Ureter (tissue), 1 donor: ENCODE data around the gene SLC25A31. TPM values are rescaled to one million over a fixed set of nuclear protein-coding genes. Genes with fewer than 3 reads are reported as not detected.

Source experiments
- DNase-seq: peaks from one replicate; pipeline ENCODE4 v3.0.0-alpha.2; 2020; ENCODE audit warnings: low spot score
- total RNA-seq: library from RNA; stranded (reverse); gene quantifications from one replicate; pipeline ENCODE4 v1.2.4, GENCODE V29; 2023
- donor health status: DM: yes; HTN: yes; CAD: no.

SLC25A31 gene
- total RNA-seq, 1 donor from 2014 or later, result not detected

DNA sequence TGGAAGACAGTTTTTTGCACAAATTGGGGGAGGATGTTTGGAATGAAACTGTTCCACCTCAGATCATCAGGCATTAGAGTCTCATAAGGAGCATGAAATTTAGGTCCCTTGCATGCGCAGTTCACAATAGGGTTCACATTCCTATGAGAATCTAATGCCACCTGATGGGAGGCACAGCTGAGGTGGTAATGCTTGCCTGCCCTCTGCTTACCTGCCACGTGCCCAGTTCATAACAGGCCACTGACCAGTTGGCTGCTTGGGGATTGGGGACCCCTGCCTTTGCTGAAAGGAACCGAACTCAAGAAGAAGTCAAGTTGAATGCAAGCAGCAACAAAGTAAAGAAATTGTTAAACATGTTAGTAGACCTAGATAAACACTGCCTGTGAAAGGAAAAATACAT is 47.3 kb downstream of the SLC25A31 start:
- no peak for DNase-seq

DNA sequence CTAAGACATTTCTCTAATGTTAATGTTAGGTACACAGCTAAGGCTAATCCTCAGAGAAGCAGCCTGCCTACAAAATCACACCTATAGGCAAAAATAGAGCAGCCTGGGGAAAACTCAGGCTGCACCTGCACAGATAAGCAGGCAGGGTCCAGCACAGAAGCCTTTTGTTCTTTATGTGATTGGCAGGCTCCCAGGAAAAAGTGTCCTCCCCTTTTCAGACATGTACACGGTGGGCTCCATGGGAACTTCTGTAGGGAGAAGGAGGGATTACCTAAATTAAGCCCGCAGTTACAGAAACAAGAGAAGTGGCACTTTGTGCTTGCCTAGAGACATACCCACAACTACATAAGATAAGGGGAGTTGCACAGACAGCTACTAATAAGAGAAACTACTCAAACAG is 47.9 kb downstream of the SLC25A31 start:
- DNase-seq, result no peak

DNA sequence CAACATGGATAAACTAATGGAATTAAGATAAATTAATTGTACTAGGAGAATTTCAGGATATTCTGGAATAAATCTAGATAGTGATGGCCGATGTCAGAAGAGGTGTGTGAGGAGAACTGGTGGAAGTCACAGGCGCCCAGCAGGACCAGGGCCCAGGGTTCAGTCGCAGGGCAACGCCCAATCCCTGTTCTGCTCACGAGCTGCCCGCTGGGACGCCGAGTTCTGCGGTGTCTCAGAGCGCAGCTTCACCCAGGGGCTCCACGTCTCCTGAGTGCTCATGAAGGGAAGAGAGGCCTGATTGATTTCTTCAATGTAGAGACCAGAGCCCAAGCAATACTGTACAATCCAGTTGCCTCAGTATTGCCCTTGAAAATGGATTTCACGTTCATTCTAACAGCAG is 50.4 kb downstream of the SLC25A31 start:
- DNase-seq, result no peak

DNA sequence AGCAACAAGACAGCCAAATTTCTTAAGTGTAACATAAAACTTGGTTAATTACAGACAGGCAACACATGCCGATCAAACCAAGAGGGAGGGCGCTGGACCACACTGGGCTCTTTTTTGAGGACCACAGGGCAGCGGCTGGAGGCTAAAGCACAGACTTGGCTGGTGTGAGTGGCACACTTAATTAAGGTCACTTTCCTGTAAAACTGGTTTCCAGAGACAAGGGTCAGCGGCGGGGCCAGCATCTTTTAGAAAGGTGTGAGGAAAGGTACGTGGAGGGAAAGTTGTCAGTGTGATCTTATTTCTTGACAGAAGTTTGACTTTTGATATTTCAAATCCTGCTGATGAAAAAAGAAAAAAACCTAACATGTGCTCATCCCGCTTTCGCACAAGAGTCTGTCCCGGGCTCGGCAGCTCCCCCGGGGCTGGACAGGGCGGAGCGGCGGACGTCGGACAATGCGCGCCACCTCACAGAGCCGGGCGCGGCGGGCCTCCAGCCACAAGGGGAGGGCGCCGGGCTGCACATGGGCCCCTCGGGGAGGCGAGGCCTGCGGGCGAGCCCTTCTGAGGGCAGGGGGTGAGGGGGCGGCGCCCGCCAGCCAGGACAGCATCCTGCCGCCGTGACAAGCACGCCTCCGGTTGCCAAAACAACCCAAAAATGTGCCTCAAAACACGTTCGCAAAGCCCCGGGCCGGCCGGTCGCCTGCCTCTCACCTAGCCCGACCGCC is 51.3 kb downstream of the SLC25A31 start:
- DNase-seq, result peak; percentile 44

DNA sequence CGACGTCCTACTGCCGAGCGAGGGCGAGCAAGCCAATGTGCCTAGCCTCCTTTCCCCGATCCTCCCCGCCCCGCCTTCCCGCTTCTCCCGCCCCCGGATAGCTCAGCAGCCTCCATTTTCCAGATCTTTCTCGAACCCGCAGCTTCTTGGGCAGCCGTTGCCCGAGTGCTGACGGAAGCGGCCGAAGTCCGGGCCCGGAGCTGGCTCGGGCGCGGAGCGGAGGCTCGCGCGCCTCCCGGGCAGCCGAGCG is 51.8 kb downstream of the SLC25A31 start:
- peak; percentile 84 for DNase-seq

DNA sequence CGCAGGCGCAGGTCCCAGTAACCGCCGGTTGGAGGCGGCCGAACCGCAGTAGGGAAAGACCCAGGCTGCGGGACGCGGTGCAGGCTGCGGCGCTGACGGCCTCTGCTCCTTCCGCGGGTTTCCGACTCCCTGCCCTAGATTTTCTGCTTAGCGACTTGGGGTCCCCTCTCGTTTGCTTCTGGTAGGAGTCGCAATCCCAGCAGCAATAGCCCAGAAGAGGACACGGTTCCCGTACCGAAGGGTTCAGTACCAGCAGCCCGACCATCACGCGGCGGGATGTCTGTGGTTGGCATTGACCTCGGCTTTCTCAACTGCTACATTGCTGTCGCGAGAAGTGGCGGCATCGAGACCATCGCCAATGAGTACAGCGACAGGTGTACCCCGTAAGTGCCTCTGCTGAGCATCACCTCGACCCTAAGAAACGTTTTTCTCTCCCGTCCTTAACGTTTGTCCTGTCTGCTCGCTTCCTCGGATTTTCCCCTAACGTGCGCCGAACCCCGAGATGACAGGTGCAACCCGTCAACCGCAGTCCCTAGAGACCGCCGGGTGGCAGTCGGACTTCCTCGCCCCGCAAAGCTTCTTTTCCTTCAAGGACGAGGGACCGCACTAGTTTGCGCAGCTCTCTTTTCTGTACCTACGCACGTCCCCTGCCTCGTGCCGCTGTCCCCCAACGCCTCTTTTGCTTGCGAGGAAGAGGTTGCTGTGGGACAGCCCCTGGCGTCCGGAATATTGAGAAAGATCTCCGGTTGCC is 52.2 kb downstream of the SLC25A31 start, which contains the start of gene HSPA4L:
TSS of gene HSPA4L (plus strand) at position 48 of the 751 bp plus-strand sequence. CDS start at position 277, 229 bp downstream.
- DNase-seq, result no peak

DNA sequence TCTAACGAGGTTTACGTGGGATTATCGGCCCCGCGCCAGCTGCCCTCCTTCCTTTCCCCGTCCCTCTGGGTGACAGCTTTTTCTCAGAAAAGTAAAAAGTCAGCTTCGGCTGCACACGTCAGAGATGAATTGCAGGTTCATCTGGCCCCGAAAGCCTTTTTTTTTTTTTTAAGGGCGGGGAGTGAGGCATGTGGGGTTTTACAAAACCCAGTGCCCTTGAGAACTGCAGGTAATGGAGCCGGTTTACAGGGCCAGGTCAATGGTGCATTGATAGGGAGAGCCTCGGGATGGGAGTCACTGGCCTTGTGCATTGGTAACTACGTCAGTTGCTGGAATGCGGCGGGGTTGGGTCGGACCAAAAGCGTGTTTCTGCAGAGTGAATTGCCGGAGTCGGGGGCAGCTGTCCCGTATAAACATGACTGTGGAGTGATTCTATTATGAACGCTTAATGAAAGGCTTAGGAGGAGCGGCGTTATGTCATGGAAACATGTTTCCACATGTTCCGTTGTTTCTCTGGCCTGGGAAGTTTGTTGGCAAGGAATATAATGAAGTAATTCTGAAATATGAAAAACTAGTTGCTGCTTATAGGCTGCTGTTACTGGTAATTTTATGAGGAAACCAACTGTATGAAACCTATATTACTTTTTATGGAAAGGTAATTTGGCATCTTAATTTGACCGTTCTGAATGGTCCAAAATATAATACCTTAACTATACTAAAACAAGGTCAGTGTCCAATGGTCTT is 53.0 kb downstream of the SLC25A31 start:
- DNase-seq, result peak; percentile 64

DNA sequence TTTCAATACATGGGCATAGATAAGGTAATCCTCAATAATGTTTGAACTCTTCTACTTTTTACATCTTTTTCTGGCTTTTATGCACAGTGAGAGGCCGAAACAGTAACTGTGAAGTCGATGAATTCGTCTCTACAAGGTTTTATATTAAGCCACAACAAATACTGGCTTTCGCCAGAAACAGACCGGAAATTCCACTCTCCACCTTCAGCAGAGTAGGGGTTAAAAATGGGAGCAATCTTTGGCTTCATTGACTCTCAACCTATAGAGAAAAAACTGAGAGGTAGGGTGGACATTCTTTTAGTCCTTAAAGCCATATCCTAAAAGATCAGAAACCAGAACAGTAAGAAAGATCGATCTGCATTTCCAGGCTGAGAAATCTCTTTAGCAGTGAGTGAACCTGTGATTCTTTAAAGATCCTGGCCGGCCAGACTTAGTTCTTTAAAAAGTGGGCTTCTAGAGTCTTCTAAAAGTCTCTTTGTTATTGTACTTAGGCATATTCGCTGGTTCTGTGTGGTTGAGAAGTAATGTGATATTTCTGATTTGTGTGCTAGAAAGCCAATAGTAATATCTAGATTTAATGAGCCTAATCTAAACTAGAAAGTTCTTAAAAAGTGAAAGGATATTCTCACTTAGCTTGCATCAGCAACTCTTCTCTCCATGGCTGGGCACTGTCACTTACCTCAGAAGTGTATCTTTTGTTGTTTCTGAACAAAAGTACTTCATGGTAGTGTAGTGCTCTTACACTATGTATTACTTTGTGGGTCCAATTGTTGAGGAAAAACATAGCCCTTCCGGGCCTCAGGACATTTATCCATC is 54.0 kb downstream of the SLC25A31 start:
- no peak for DNase-seq

DNA sequence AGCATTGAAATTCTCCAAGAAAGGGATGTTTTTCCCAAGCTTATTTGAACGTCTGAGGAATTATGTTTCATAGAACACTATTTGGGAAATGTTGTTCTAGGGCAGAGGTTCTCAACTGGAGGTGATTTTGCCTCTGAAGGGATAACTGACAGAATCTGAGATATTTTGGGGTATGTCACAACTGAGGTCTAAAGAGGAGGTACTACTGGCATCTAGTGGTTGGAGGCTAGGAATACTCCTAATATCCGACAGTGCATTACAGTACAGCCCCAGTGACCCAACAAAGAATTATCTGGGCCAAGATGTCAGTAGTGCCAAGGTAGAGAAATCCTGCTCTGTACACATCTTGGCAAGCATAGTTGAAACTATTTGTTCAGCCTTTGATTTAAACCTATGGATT is 58.3 kb downstream of the SLC25A31 start:
- DNase-seq, result no peak

DNA sequence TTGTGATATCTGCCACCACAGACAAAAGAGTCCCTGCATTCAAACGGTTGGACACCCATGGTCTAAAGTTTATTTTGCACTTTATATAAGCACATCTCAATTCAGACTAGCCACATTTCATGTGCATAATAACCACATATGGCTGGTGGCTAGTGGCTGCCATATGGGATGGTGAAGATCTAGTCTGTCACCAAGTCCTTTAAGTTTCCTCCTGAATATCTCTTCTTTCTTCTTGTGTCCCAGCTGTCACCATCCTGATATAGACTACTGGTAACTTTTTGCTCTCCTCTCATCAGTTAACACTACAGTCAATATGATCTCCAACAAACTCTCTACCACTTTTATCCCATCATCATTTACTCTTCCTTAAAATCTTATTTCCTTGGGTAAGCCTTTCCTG is 61.2 kb downstream of the SLC25A31 start:
- no peak for DNase-seq

DNA sequence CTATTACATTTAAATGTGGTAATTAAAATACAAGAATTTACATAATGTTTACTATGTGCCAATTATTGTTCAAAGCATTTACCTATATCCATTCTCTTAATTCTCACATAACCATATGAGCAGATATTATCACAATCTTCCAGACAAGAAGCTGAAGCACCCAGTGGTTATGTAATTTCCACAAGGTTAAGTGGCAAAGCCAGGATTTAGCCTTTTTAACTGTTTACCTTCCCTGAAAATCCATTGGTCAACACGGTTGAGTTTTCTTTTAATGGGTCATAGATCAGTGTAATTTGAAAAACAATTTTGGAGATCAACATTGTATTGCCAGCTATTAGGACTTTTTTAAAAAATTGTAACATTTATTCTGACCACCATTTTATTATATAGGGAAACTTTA is 63.3 kb downstream of the SLC25A31 start:
- DNase-seq, result no peak

DNA sequence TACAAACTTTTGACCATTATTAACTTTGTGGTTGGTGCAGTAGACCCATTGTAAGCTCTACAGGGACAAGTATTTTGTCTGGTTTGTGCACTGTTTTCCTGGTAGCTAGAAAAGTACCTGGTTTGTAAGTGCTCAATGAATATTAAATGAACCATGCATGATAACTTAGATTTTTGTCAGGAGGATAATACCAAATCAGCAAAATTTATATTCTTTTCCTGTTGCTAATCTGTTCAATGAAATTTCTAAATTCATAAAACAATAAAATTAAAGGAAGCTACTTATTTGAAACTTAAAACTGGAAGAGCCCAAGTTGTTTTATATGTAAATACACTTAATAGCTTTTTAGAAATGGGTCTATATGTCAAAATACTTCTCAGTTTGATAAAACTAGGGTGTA is 69.5 kb downstream of the SLC25A31 start:
- no peak for DNase-seq

DNA sequence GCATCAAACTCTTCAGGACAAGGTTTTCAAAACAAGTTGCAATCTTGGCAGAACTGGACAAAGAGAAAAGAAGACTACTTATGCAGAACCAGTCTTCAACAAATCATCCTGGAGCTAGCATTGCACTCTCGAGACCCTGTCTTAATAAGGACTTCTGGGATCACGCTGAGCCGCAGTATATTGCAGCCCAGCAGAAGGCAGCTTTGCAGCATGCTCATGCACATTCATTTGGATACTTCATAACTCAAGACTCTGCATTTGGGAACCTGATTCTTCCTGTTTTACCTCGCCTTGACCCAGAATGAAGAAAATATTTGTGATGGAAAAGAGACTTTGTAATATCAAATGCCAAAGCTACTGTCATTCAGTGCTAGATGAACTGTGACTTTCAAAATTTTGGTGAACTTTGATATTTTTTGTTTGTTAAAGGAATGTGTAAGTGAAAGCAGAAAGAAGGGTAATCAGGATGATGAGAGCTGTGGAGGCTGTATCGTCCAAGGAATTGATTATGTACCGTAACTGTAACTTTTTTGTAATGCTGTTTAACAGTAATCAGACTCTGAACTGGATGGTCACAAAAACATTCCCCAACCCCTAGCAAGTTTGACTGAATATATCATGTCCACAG is 79.1 kb downstream of the SLC25A31 start:
- no peak for DNase-seq

DNA sequence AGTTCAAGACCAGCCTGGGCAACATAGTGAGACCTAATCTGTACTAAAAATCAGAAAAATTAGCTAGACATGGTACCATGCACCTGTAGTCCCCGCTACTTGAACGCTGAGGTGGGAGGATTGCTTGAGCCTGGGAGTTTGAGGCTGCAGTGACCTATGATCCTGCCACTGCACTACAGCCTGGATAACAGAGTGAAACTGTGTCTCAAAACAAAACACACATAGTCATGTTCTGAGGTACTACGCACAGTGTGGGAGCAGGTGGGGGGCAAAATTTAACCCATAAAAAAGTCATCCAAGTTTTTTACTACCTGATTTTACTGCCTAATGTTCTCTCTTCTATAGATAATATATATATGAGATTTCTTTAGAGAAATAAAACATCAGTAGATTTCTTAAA is 80.4 kb downstream of the SLC25A31 start:
- DNase-seq, result no peak

DNA sequence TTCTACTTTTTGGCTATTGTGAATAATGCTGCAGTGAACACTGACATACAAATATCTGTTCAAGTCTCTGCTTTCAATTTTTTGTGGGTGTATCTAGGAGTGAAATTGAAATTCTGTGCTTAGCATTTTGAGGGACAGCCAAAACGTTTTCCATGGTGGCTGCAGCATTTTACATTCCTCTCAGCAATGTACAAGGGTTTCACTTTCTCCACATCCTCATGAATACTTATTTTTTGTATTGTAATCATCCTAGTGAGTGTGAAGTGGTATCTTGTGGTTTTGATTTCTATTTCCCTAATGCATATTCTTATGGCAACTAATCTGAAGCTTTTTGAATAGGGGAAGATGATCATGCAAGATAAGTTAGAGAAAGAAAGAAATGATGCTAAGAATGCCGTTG is 92.2 kb downstream of the SLC25A31 start:
- DNase-seq, result no peak

Other genes with a start within 250 kb of the SLC25A31 start
- gene INTU, start 97.4 kb upstream of the SLC25A31 start, total RNA-seq, result 15.0 TPM
- 5.6 TPM for gene HSPA4L, start 51.9 kb downstream of the SLC25A31 start, total RNA-seq
- gene PLK4, start 150.5 kb downstream of the SLC25A31 start, total RNA-seq, result 4.7 TPM
- 27.6 TPM for gene MFSD8, start 234.8 kb downstream of the SLC25A31 start, total RNA-seq
- 15.3 TPM for gene ABHD18, start 235.0 kb downstream of the SLC25A31 start, total RNA-seq